ES-I3 (cell line): ENCODE results near the gene THY1.

Experiments
- H3K36me3 ChIP-seq: 2 replicates; pipeline ENCODE4 v1.6.1; 2013; ENCODE audit warnings: mild to moderate bottlenecking, low read length, control low read depth, moderate library complexity; ENCODE audit not compliant: insufficient read depth
- H3K4me1 ChIP-seq: 2 replicates; pipeline ENCODE4 v1.6.1; 2013; ENCODE audit warnings: mild to moderate bottlenecking, control low read depth, low read length; ENCODE audit not compliant: insufficient read depth
- H3K9ac ChIP-seq: 2 replicates; pipeline ENCODE4 v1.6.1; 2013; ENCODE audit warnings: low read depth, mild to moderate bottlenecking, low read length, moderate library complexity
- H3K9me3 ChIP-seq: 2 replicates; pipeline ENCODE4 v1.6.1; 2013; ENCODE audit warnings: mild to moderate bottlenecking, low read length, moderate library complexity; ENCODE audit not compliant: control insufficient read depth, insufficient read depth

THY1 gene

GRCh38 chr11:119369132-119369925, 53.6 kb downstream of the THY1 start:
- Histone ChIP-seq H3K9me3 (no peaks in the 10 kb centered on the region), H3K36me3 (no peaks in the 10 kb centered on the region), H3K9ac (no peak overlapping the region), H3K4me1 (peaks cover 23% of the 10 kb centered on the region)

GRCh38 chr11:119368121-119369034, 54.6 kb downstream of the THY1 start:
- no peak overlapping the region for H3K9ac ChIP-seq
- H3K4me1 ChIP-seq, result peaks cover 22% of the 10 kb centered on the region

GRCh38 chr11:119367661-119368120, 55.3 kb downstream of the THY1 start:
- H3K9me3 ChIP-seq, result no peaks in the 10 kb centered on the region
- H3K9ac ChIP-seq, result no peak overlapping the region
- no peaks in the 10 kb centered on the region for H3K36me3 ChIP-seq
- peaks cover 26% of the 10 kb centered on the region for H3K4me1 ChIP-seq

More at GRCh38 chr11:119368121-119369034, 54.6 kb downstream of the THY1 start:
- Histone ChIP-seq H3K9me3 (no peaks in the 10 kb centered on the region), H3K36me3 (no peaks in the 10 kb centered on the region)
